ENCODE data around the gene FLYWCH2.

The FLYWCH2 gene

GRCh38 chr16:2884041-2884451 is 1.0 kb downstream of the FLYWCH2 start:
- no peak for DNase-seq

- no peak for DNase-seq
Observed at GRCh38 chr16:2894231-2894630, 11.2 kb downstream of the FLYWCH2 start.

GRCh38 chr16:2895813-2896212 is 12.8 kb downstream of the FLYWCH2 start:
- no peak for DNase-seq

GRCh38 chr16:2896480-2897010 is 13.5 kb downstream of the FLYWCH2 start:
- no peak for DNase-seq

GRCh38 chr16:2897110-2897509 is 14.1 kb downstream of the FLYWCH2 start:
- no peak for DNase-seq

GRCh38 chr16:2898831-2899563 is 16.0 kb downstream of the FLYWCH2 start:
- DNase-seq, result no peak

- DNase-seq, result no peak
Observed at GRCh38 chr16:2899564-2900072, 16.6 kb downstream of the FLYWCH2 start.

GRCh38 chr16:2900526-2901075 is 17.6 kb downstream of the FLYWCH2 start:
- no peak for DNase-seq

GRCh38 chr16:2902337-2903130 is 19.5 kb downstream of the FLYWCH2 start:
- no peak for DNase-seq

- peak; percentile 56 for DNase-seq
Observed at GRCh38 chr16:2904100-2904921, 21.3 kb downstream of the FLYWCH2 start.

- no peak for DNase-seq
Observed at GRCh38 chr16:2904922-2905240, 21.9 kb downstream of the FLYWCH2 start.

- peak; percentile 75 for DNase-seq
Observed at GRCh38 chr16:2905241-2905987, 22.4 kb downstream of the FLYWCH2 start.

- no peak for DNase-seq
Observed at GRCh38 chr16:2905988-2906387, 23.0 kb downstream of the FLYWCH2 start.

- DNase-seq, result peak; percentile 24
Observed at GRCh38 chr16:2907084-2907753, 24.2 kb downstream of the FLYWCH2 start.

- no peak for DNase-seq
Observed at GRCh38 chr16:2910441-2910969, 27.5 kb downstream of the FLYWCH2 start.

- peak; percentile 97 for DNase-seq
Observed at GRCh38 chr16:2911638-2912329, 28.8 kb downstream of the FLYWCH2 start, which contains the start of gene FLYWCH1. Gene FLYWCH1, plus strand, starts transcription at chr16:2911931. Its CDS starts 17,755 bp downstream, at chr16:2929686.

GRCh38 chr16:2912330-2913199 is 29.6 kb downstream of the FLYWCH2 start:
- peak; percentile 14 for DNase-seq

GRCh38 chr16:2913603-2914002 is 30.6 kb downstream of the FLYWCH2 start:
- DNase-seq, result no peak

GRCh38 chr16:2914233-2914632 is 31.2 kb downstream of the FLYWCH2 start:
- no peak for DNase-seq
